Liver (tissue), 9 donors: Measurements from ENCODE around the gene FANCL. TPM values are rescaled to one million over a fixed set of nuclear protein-coding genes. Genes with fewer than 3 reads are reported as not detected.

Experiments
- DNase-seq: peaks from one replicate; pipeline ENCODE4 v3.0.0-alpha.2; 2017; ENCODE audit warnings: low spot score
- H3K27ac ChIP-seq, 2 donors: one replicate each; pipeline ENCODE4 v1.7.0; 2013; ENCODE audit warnings: inconsistent platforms in 2 of 2, low read length in 2 of 2, control low read depth in 1 of 2, low read depth in 1 of 2, mild to moderate bottlenecking in 1 of 2
- H3K27me3 ChIP-seq, 4 donors: one replicate each; pipeline versions ENCODE4 v1.6.1 to v1.7.0; 2013; ENCODE audit warnings: low read length in 3 of 4, inconsistent platforms in 1 of 4, mild to moderate bottlenecking in 1 of 4, moderate library complexity in 1 of 4; ENCODE audit not compliant: control insufficient read depth in 4 of 4, insufficient read depth in 4 of 4
- H3K36me3 ChIP-seq, 4 donors: one replicate each; pipeline versions ENCODE4 v1.6.1 to v1.7.0; 2013; ENCODE audit warnings: low read length in 3 of 4, mild to moderate bottlenecking in 3 of 4, low read depth in 1 of 4, moderate library complexity in 1 of 4; ENCODE audit not compliant: control insufficient read depth in 4 of 4, insufficient read depth in 3 of 4
- H3K4me1 ChIP-seq, 4 donors: one replicate each; pipeline versions ENCODE4 v1.6.1 to v1.7.0; 2013; ENCODE audit warnings: low read length in 3 of 4, mild to moderate bottlenecking in 3 of 4, moderate library complexity in 1 of 4; ENCODE audit not compliant: control insufficient read depth in 4 of 4, insufficient read depth in 4 of 4
- H3K4me3 ChIP-seq, 3 donors: one replicate each; pipeline versions ENCODE4 v1.6.1 to v1.7.0; 2013; ENCODE audit warnings: low read length in 3 of 3, control low read depth in 1 of 3, low read depth in 1 of 3, mild to moderate bottlenecking in 1 of 3
- H3K9ac ChIP-seq, 2 donors: one replicate each; pipeline ENCODE4 v1.7.0; 2013; ENCODE audit warnings: low read length in 2 of 2, mild to moderate bottlenecking in 2 of 2, moderate library complexity in 2 of 2, control low read depth in 1 of 2, low read depth in 1 of 2
- H3K9me3 ChIP-seq, 4 donors: one replicate each; pipeline versions ENCODE4 v1.6.1 to v1.7.0; 2013; ENCODE audit warnings: low read length in 3 of 4; ENCODE audit not compliant: control insufficient read depth in 4 of 4
- EGR1 ChIP-seq, 2 donors: IDR thresholded peaks; 2 replicates each; pipeline ENCODE4 v1.6.1; 2016 to 2018; ENCODE audit warnings: antibody characterized with exemption in 2 of 2, low read depth in 2 of 2
- FOXA1 ChIP-seq: IDR thresholded peaks from 2 replicates; pipeline ENCODE4 v1.6.1; 2016; ENCODE audit warnings: antibody characterized with exemption
- FOXA2 ChIP-seq: IDR thresholded peaks from 2 replicates; pipeline ENCODE4 v1.6.1; 2016; ENCODE audit warnings: antibody characterized with exemption
- GABPA ChIP-seq, 2 donors: IDR thresholded peaks in 1 of 2; conservative IDR thresholded peaks in 1 of 2; 2 replicates each; pipeline ENCODE4 v1.6.1; 2016; ENCODE audit warnings: antibody characterized with exemption in 2 of 2, mild to moderate bottlenecking in 1 of 2, moderate library complexity in 1 of 2
- HNF4A ChIP-seq, 2 donors: conservative IDR thresholded peaks; 2 replicates each; pipeline ENCODE4 v1.6.1; 2016; ENCODE audit warnings: antibody characterized with exemption in 2 of 2, mild to moderate bottlenecking in 2 of 2
- JUND ChIP-seq, 2 donors: IDR thresholded peaks; 2 replicates each; pipeline ENCODE4 v1.6.1; 2016; ENCODE audit warnings: antibody characterized with exemption in 2 of 2
- NR2F2 ChIP-seq: IDR thresholded peaks from 2 replicates; pipeline ENCODE4 v1.6.1; 2016; ENCODE audit warnings: antibody characterized with exemption
- RAD21 ChIP-seq, 2 donors: IDR thresholded peaks; 2 replicates each; pipeline ENCODE4 v1.6.1; 2016; ENCODE audit warnings: antibody characterized with exemption in 2 of 2, mild to moderate bottlenecking in 2 of 2
- REST ChIP-seq: IDR thresholded peaks from 2 replicates; pipeline ENCODE4 v1.6.1; 2016; ENCODE audit warnings: antibody characterized with exemption, mild to moderate bottlenecking
- RXRA ChIP-seq, 2 donors: IDR thresholded peaks; 2 replicates each; pipeline ENCODE4 v1.6.1; 2017 to 2018; ENCODE audit warnings: antibody characterized with exemption in 2 of 2, mild to moderate bottlenecking in 1 of 2
- YY1 ChIP-seq: IDR thresholded peaks from 2 replicates; pipeline ENCODE4 v1.6.1; 2016; ENCODE audit warnings: antibody characterized with exemption, mild to moderate bottlenecking
- WGBS: extraction: QIAGEN DNeasy Blood & Tissue Kit; methylation state at CpG from one replicate; pipeline ENCODE4 v1.1.7; 2013; 5-methylcytosine and 5-hydroxymethylcytosine counted together
- polyA plus RNA-seq, 2 donors: library from polyadenylated mRNA; stranded (reverse) in 1 of 2; unstranded in 1 of 2; fragments of 200-250 nt in 1 of 2; fragments of >200 nt in 1 of 2; fragmentation: Nextera tagmentation in 1 of 2; extraction: Ambion mirVana in 1 of 2; gene quantifications; one replicate each; pipeline versions ENCODE4 v1.2.1 to v1.2.3, GENCODE V29; 2013 to 2015
- total RNA-seq, 2 donors: library from RNA; depleted of rRNA; stranded (reverse); fragments of >200 nt; gene quantifications; one replicate each; pipeline ENCODE4 v1.2.3, GENCODE V29; 2014
- TF ChIP-seq, protein P1 (sequence below): IDR thresholded peaks from 2 replicates; pipeline ENCODE4 v1.6.1; 2016; ENCODE audit warnings: antibody characterized with exemption
- TF ChIP-seq, protein P2 (sequence below): IDR thresholded peaks from 2 replicates; pipeline ENCODE4 v1.6.1; 2016; ENCODE audit warnings: antibody characterized with exemption
- TF ChIP-seq, protein P3 (sequence below): fragments of 150-350 bp; IDR thresholded peaks from 2 replicates; pipeline ENCODE4 v1.5.1; 2017; ENCODE audit warnings: improper control_type of control experiment, low read depth, low read length; ENCODE audit not compliant: missing input control
- TF ChIP-seq, protein P4 (sequence below): IDR thresholded peaks from 2 replicates; pipeline ENCODE4 v1.6.1; 2016; ENCODE audit warnings: antibody characterized with exemption
- donor health status: healthy.
- donor health status: healthy.
- donor health status: healthy.
- donor health status: healthy.
- donor health status: healthy.

Gene FANCL
- total and polyA plus RNA-seq, 4 donors, result 4.2 to 26.1 (median 16.4) TPM

DNA sequence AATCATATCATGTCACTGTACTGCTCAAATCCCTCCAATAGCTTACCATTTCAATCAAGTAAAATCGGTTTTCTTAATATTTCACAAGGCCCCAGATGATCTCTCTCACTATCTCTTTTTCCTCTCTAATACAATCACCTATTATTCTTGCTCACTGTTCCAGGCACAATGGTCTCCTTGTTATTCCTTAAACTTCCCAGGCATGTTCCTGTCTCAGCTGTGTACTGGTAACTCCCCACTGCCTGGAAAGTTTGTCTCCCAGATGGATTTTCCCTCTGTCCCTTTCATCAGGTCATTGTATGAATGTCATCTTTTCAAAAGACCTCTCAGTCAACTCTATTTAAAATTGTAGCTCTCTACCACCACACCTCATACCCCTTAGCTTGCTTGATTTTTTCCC is 30.7 kb upstream of the FANCL start:
- H3K9ac ChIP-seq, result no peak overlapping the region
- no peak for TF ChIP-seq GABPA (IDR thresholded peaks at IDR 0.05 in 1 of 2, conservative IDR thresholded peaks at IDR 0.05 in 1 of 2)
- no peak for TF ChIP-seq JUND (IDR thresholded peaks at IDR 0.05)
- TF ChIP-seq, protein P1, sequence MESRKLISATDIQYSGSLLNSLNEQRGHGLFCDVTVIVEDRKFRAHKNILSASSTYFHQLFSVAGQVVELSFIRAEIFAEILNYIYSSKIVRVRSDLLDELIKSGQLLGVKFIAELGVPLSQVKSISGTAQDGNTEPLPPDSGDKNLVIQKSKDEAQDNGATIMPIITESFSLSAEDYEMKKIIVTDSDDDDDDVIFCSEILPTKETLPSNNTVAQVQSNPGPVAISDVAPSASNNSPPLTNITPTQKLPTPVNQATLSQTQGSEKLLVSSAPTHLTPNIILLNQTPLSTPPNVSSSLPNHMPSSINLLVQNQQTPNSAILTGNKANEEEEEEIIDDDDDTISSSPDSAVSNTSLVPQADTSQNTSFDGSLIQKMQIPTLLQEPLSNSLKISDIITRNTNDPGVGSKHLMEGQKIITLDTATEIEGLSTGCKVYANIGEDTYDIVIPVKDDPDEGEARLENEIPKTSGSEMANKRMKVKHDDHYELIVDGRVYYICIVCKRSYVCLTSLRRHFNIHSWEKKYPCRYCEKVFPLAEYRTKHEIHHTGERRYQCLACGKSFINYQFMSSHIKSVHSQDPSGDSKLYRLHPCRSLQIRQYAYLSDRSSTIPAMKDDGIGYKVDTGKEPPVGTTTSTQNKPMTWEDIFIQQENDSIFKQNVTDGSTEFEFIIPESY, result no peak
- no peak overlapping the region for H3K4me3 ChIP-seq
- no peak overlapping the region for H3K27ac ChIP-seq
- no peaks in the 10 kb centered on the region for H3K4me1 ChIP-seq
- no peak for DNase-seq
- H3K27me3 ChIP-seq, result no peaks in the 10 kb centered on the region
- 67% methylated on average over 1 of the region's 1 CpG for whole genome bisulfite sequencing
- no peaks in the 10 kb centered on the region for H3K36me3 ChIP-seq
- H3K9me3 ChIP-seq, result no peaks in the 10 kb centered on the region

- no peaks in the 10 kb centered on the region for H3K9me3 ChIP-seq
- H3K4me3 ChIP-seq, result no peak overlapping the region
- TF ChIP-seq FOXA2, result no peak
- no peak for TF ChIP-seq EGR1 (IDR thresholded peaks at IDR 0.05; ENCODE audit: low read depth in 2 of 2)
- no peak for TF ChIP-seq HNF4A (conservative IDR thresholded peaks at IDR 0.05)
- TF ChIP-seq, protein P2, sequence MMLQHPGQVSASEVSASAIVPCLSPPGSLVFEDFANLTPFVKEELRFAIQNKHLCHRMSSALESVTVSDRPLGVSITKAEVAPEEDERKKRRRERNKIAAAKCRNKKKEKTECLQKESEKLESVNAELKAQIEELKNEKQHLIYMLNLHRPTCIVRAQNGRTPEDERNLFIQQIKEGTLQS, result no peak
- no peak for TF ChIP-seq RAD21 (IDR thresholded peaks at IDR 0.05)
- no peak for TF ChIP-seq YY1
- TF ChIP-seq NR2F2, result no peak
- no peak for TF ChIP-seq FOXA1
- TF ChIP-seq REST, result no peak
- TF ChIP-seq, protein P3, sequence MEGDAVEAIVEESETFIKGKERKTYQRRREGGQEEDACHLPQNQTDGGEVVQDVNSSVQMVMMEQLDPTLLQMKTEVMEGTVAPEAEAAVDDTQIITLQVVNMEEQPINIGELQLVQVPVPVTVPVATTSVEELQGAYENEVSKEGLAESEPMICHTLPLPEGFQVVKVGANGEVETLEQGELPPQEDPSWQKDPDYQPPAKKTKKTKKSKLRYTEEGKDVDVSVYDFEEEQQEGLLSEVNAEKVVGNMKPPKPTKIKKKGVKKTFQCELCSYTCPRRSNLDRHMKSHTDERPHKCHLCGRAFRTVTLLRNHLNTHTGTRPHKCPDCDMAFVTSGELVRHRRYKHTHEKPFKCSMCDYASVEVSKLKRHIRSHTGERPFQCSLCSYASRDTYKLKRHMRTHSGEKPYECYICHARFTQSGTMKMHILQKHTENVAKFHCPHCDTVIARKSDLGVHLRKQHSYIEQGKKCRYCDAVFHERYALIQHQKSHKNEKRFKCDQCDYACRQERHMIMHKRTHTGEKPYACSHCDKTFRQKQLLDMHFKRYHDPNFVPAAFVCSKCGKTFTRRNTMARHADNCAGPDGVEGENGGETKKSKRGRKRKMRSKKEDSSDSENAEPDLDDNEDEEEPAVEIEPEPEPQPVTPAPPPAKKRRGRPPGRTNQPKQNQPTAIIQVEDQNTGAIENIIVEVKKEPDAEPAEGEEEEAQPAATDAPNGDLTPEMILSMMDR, result no peak
- TF ChIP-seq, protein P4, sequence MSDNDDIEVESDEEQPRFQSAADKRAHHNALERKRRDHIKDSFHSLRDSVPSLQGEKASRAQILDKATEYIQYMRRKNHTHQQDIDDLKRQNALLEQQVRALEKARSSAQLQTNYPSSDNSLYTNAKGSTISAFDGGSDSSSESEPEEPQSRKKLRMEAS, result no peak
- TF ChIP-seq JUND (IDR thresholded peaks at IDR 0.05), result no peak
- TF ChIP-seq RXRA (IDR thresholded peaks at IDR 0.05), result no peak
- H3K27me3 ChIP-seq, result no peaks in the 10 kb centered on the region
- no peak for DNase-seq
- no peak overlapping the region for H3K27ac ChIP-seq
- no peaks in the 10 kb centered on the region for H3K4me1 ChIP-seq
- no peak overlapping the region for H3K9ac ChIP-seq
- WGBS, result 85% methylated on average over 4 of the region's 4 CpGs
- no peaks in the 10 kb centered on the region for H3K36me3 ChIP-seq
Observed at GRCh38 chr2:58268685-58269084, 27.6 kb upstream of the FANCL start.
